Tibial artery (tissue), 4 donors: ENCODE measurements around the gene PSAP.

Experiments used
- DNase-seq, 2 donors: peaks; one replicate each; pipeline ENCODE4 v3.0.0-alpha.2; 2019
- H3K27ac ChIP-seq, 2 donors: fragments of 200-600 bp; sonication (generic) in 1 of 2; 1 replicate in 1 of 2; 2 replicates in 1 of 2; pipeline ENCODE4 v1.5.1; 2018 to 2019; ENCODE audit warnings: mild to moderate bottlenecking in 1 of 2
- H3K27me3 ChIP-seq, 2 donors: fragments of 200-600 bp; sonication (generic) in 1 of 2; one replicate each; pipeline versions ENCODE4 v1.5.1 to v1.6.0; 2016 to 2019
- H3K36me3 ChIP-seq, 3 donors: fragments of 200-600 bp; sonication (generic) in 2 of 3; one replicate each; pipeline ENCODE4 v1.5.1; 2016 to 2019; ENCODE audit warnings: mild to moderate bottlenecking in 2 of 3
- H3K4me1 ChIP-seq, 4 donors: fragments of 200-600 bp; sonication (generic) in 2 of 4; 1 replicate in 3 of 4; 2 replicates in 1 of 4; pipeline ENCODE4 v1.5.1; 2016 to 2019
- H3K4me3 ChIP-seq, 2 donors: fragments of 200-600 bp; sonication (generic) in 1 of 2; 1 replicate in 1 of 2; 2 replicates in 1 of 2; pipeline ENCODE4 v1.5.1; 2018 to 2019; ENCODE audit warnings: mild to moderate bottlenecking in 2 of 2
- H3K9me3 ChIP-seq, 3 donors: fragments of 200-600 bp; sonication (generic) in 1 of 3; one replicate each; pipeline ENCODE4 v1.5.1; 2016 to 2019
- intact Hi-C: fragments of 100-400 bp; cut with DNase I; formaldehyde crosslinking; loops from one replicate; pipeline ENCODE4 v1.15.0; 2023; ENCODE audit warnings: low total_unique reads
- TF ChIP-seq, protein P1 (sequence below), 2 experiments: fragments of 200-600 bp in 1 of 2; fragments of 450-650 bp in 1 of 2; IDR thresholded peaks; one replicate each; pipeline ENCODE4 v1.5.1; 2017 to 2019; ENCODE audit warnings: antibody characterized with exemption in 2 of 2, mild to moderate bottlenecking in 1 of 2, moderate library complexity in 1 of 2

PSAP gene

DNA sequence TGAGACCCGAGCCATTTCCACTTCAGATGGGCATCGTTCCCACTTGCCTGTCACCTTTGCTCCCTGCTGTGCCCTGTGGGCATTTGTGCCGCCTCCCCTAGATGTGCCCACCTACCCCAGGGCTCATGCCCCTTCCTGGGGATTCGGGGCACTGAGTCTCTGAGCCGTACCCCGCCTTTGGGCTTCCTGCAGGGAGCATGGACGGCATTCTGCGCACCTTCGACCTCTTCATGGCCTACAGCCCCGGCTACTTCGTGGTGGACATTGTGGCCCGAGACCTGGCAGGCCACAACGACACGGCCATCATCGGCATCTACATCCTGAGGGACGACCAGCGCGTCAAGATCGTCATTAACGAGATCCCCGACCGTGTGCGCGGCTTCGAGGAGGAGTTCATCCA, 41.4 kb downstream of the PSAP start:
- no peak overlapping the region for H3K27ac ChIP-seq
- intact Hi-C loops = loop anchor here (5.0 kb wide), 3 partner anchors 107 to 492 kb away; partner anchors contain the start of gene SLC29A3

DNA sequence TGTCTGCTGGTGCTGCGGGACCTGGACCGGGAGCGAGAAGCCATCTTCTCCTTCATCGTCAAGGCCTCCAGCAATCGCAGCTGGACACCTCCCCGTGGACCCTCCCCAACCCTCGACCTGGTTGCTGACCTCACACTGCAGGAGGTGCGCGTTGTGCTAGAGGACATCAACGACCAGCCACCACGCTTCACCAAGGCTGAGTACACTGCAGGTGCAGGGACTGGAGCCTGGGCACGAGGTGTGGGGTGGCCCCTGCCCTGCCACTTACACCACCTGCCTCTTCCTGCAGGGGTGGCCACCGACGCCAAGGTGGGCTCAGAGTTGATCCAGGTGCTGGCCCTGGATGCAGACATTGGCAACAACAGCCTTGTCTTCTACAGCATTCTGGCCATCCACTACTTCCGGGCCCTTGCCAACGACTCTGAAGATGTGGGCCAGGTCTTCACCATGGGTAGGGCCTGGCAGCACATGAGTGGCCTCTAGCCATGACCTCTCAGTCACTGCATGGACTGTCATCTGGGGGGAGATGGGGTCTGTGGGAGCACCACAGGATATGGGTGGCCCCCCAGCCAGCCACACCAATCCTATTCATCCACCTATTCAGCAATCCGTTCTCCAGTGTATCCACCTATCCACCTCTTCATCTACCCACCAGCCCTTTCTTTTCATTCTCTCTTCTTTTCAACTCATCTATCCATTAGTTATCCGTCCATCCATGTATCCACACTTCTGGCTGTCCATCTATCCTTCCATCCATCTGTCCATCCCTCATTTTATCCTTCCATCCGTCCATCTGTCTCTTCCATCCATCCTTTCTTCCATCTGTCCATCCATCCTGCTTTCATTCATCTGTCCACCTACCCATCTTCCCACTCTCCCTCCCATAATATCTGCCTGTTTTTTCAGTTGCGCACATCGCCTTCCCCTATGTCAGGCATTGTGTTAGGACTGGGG, 43.2 kb downstream of the PSAP start:
- peaks cover 0 to 5% of the 10 kb centered on the region in 2 donors for H3K27me3 ChIP-seq
- intact Hi-C loops = no loop called here
- TF ChIP-seq, protein P1, sequence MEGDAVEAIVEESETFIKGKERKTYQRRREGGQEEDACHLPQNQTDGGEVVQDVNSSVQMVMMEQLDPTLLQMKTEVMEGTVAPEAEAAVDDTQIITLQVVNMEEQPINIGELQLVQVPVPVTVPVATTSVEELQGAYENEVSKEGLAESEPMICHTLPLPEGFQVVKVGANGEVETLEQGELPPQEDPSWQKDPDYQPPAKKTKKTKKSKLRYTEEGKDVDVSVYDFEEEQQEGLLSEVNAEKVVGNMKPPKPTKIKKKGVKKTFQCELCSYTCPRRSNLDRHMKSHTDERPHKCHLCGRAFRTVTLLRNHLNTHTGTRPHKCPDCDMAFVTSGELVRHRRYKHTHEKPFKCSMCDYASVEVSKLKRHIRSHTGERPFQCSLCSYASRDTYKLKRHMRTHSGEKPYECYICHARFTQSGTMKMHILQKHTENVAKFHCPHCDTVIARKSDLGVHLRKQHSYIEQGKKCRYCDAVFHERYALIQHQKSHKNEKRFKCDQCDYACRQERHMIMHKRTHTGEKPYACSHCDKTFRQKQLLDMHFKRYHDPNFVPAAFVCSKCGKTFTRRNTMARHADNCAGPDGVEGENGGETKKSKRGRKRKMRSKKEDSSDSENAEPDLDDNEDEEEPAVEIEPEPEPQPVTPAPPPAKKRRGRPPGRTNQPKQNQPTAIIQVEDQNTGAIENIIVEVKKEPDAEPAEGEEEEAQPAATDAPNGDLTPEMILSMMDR (IDR thresholded peaks at IDR 0.05) = no peak
- no peak overlapping the region for H3K4me3 ChIP-seq
- peaks cover 0 to 7% (median 3%) of the 10 kb centered on the region in 4 donors for H3K4me1 ChIP-seq
- no peak for DNase-seq
- no peaks in the 10 kb centered on the region for H3K36me3 ChIP-seq
- H3K9me3 ChIP-seq = no peaks in the 10 kb centered on the region
- H3K27ac ChIP-seq = no peak overlapping the region

More for the DNA sequence above, 41.4 kb downstream of the PSAP start:
- no peak overlapping the region for H3K4me3 ChIP-seq
- no peak for DNase-seq
- peaks cover 0 to 7% (median 3%) of the 10 kb centered on the region in 4 donors for H3K4me1 ChIP-seq
- no peaks in the 10 kb centered on the region for H3K9me3 ChIP-seq
- TF ChIP-seq, protein P1 (IDR thresholded peaks at IDR 0.05) = no peak
- no peaks in the 10 kb centered on the region for H3K36me3 ChIP-seq
- H3K27me3 ChIP-seq = peaks cover 0 to 5% of the 10 kb centered on the region in 2 donors

DNA sequence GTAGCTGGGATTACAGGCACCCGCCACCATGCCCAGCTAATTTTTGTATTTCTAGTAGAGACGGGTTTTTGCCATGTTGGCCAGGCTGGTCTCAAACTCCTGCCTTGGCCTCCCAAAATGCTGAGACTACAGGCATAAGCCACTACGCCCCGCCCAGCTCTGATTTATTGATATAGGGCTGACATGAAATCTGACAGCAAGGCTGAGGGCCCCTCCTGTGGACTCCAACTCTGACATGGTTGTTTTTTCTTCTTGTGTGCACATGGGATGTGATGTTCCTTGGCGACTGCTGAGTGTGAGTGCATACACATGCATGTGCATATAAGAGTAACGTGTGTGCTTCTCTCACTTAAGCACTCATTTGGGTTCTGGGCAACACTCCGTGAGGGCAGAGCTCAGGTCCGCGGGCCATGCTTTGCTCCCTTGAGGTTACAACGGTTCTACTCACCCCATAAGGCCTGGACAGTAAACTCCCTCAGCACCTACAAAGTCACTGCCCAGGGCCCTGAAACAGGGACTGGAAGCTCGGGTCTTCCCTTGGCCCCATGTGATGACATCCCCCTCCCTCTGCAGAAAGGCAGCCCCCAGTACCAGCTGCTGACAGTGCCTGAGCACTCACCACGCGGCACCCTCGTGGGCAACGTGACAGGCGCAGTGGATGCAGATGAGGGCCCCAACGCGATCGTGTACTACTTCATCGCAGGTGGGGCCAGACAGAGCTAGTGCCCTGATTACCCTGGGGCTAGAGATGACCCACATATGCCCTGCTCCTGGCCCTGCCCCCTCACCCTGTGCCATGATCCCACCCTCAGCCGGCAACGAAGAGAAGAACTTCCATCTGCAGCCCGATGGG, 44.1 kb downstream of the PSAP start:
- intact Hi-C loops = no loop called here
- Histone ChIP-seq H3K27ac (no peak overlapping the region), H3K4me3 (no peak overlapping the region), H3K9me3 (no peaks in the 10 kb centered on the region), H3K27me3 (peaks cover 0 to 5% of the 10 kb centered on the region in 2 donors), H3K36me3 (no peaks in the 10 kb centered on the region), H3K4me1 (peaks cover 0 to 7% (median 3%) of the 10 kb centered on the region in 4 donors)
- DNase-seq = no peak
- TF ChIP-seq, protein P1 (IDR thresholded peaks at IDR 0.05) = no peak

DNA sequence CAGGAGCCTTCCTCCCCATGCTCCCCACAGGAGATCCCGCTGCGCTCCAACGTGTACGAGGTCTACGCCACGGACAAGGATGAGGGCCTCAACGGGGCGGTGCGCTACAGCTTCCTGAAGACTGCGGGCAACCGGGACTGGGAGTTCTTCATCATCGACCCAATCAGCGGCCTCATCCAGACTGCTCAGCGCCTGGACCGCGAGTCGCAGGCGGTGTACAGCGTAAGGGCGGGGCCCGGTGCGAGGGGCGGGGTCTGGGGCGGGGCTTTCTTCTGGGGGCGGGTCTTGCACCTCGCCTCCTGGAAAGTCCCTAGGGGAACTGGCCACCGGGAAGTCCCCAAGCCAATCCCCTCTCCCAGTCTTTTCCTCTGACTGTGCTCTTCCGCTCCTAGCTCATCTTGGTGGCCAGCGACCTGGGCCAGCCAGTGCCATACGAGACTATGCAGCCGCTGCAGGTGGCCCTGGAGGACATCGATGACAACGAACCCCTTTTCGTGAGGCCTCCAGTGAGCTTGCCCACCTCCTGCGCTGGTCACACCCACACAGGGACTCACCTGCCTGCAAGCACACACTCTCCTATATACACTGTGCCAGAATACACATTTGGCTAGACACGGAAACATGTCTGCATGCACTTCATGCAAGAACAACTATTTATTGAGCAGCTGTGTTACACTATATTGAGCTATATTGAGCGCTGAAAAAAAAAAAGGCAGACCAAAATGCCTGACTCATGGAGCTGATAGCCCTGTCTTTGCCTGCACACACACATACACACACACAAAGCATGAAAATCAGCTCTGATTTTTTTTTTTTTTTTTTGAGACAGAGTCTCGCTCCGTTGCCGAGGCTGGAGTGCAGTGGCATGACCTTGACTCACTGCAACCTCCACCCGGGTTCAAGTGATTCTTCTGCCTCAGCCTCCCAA, 45.0 kb downstream of the PSAP start:
- H3K4me1 ChIP-seq = peaks cover 0 to 7% (median 3%) of the 10 kb centered on the region in 4 donors
- H3K27ac ChIP-seq = no peak overlapping the region
- no peaks in the 10 kb centered on the region for H3K27me3 ChIP-seq
- no peaks in the 10 kb centered on the region for H3K9me3 ChIP-seq
- H3K4me3 ChIP-seq = no peak overlapping the region
- no peaks in the 10 kb centered on the region for H3K36me3 ChIP-seq
- DNase-seq = no peak
- TF ChIP-seq, protein P1 (IDR thresholded peaks at IDR 0.05) = no peak
- intact Hi-C loops = no loop called here

DNA sequence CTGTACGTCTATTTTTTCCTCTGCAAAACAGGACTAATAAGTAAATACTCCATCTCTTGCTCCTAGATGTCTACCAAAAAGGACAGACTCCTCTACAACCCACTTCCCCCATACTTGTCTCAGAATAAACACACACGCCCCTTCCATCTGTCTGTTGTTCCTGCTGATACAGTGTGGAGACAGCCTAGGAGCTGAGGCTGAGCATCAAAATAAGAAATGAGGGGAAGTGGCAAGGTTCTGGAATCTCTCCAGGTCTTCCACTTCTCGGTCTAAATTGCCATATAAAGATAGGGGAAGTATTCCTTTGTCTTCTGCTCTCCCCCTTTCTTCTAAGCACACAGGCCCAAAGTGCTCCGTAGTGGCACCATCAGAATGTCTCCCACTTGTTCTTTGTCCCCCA, 47.0 kb downstream of the PSAP start:
- intact Hi-C loops = no loop called here

More for the DNA sequence above, 47.0 kb downstream of the PSAP start:
- Histone ChIP-seq H3K36me3 (no peaks in the 10 kb centered on the region), H3K4me3 (no peak overlapping the region), H3K9me3 (no peaks in the 10 kb centered on the region), H3K4me1 (peaks cover 0 to 7% (median 3%) of the 10 kb centered on the region in 4 donors), H3K27ac (no peak overlapping the region), H3K27me3 (no peaks in the 10 kb centered on the region)
- DNase-seq = no peak
- TF ChIP-seq, protein P1 (IDR thresholded peaks at IDR 0.05) = no peak
